AG09309 (cell line): Measurements from ENCODE around the gene TPRN.

Experiments
- DNase-seq: peaks from one replicate; pipeline ENCODE4 v3.0.0-alpha.2; 2010; ENCODE audit warnings: low read depth
- H3K4me3 ChIP-seq: 2 replicates; pipeline ENCODE4 v1.5.1; 2011; ENCODE audit warnings: mild to moderate bottlenecking, low read depth, low read length, moderate library complexity; ENCODE audit not compliant: control insufficient read depth
- TF ChIP-seq, protein P1 (sequence below): IDR thresholded peaks from 2 replicates; pipeline ENCODE4 v1.5.1; 2011; ENCODE audit warnings: mild to moderate bottlenecking, low read depth, low read length, inconsistent platforms; ENCODE audit not compliant: insufficient read depth, control insufficient read depth; ENCODE audit errors: missing control alignments

The TPRN gene

DNA sequence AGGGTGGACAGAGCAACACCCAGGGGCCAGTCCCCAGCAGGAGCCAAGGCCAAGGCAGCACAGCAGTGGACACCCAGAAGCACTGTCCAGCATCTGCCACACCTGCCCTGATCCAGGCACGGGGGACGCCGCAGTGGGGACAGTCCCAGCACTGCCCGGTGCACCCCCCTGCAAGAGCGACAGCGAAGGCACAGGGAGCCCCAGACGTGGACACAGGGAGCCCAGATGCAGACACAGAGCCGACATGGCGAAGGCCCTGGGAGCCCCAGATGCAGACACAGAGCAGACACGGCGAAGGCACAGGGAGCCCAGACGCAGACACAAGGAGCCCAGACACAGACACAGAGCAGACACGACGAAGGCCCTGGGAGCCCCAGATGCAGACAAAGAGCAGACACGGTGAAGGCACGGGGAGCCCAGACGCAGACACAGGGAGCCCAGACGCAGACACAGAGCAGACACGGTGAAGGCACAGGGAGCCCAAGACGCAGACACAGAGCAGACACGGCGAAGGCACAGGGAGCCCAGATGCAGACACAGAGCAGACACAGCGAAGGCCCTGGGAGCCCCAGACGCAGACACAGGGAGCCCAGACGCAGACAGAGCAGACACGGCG is 16.5 kb downstream of the TPRN start:
- DNase-seq, result no peak
- TF ChIP-seq, protein P1, sequence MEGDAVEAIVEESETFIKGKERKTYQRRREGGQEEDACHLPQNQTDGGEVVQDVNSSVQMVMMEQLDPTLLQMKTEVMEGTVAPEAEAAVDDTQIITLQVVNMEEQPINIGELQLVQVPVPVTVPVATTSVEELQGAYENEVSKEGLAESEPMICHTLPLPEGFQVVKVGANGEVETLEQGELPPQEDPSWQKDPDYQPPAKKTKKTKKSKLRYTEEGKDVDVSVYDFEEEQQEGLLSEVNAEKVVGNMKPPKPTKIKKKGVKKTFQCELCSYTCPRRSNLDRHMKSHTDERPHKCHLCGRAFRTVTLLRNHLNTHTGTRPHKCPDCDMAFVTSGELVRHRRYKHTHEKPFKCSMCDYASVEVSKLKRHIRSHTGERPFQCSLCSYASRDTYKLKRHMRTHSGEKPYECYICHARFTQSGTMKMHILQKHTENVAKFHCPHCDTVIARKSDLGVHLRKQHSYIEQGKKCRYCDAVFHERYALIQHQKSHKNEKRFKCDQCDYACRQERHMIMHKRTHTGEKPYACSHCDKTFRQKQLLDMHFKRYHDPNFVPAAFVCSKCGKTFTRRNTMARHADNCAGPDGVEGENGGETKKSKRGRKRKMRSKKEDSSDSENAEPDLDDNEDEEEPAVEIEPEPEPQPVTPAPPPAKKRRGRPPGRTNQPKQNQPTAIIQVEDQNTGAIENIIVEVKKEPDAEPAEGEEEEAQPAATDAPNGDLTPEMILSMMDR, result no peak
- no peak overlapping the region for H3K4me3 ChIP-seq

DNA sequence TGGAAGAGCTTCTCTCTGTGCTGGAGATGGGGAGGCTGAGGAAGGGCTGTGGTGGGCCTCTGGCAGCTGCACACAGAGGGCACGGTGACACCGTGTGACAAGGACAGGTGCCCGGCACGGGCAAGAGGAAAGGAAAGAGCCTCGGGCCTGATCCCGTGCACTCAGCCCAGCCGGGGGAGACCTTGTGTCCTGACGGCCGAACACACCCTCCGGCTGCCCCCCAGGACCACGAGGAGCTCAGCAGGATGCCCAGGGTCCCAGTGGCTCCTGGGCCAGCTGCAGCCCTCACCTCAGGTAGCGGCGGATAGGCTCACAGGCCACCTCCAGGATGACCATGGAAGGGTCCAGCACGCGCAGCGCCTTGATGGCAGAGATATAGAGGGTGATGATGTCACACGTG is 17.7 kb downstream of the TPRN start:
- no peak overlapping the region for H3K4me3 ChIP-seq
- TF ChIP-seq, protein P1, result no peak
- no peak for DNase-seq

DNA sequence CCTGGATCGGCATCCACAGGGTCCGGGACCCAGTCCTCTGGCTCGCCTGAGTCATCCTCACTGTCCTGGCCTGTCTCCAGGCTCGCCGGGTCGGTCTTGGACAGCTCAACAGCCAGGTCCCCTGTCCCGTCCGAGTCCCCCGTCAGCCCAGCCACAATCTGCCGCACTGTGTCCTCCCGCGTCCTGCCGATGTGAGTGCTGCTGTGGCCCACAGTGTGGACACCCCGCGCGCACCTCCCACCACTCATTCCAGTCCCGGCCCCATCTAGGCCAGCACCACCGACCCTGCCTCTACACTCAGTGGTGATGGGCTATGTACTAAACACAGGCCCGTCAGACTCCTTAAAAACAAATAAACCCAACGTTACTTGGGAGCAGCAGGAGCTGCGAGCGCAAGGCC is 18.9 kb downstream of the TPRN start:
- no peak overlapping the region for H3K4me3 ChIP-seq
- TF ChIP-seq, protein P1, result no peak
- no peak for DNase-seq

DNA sequence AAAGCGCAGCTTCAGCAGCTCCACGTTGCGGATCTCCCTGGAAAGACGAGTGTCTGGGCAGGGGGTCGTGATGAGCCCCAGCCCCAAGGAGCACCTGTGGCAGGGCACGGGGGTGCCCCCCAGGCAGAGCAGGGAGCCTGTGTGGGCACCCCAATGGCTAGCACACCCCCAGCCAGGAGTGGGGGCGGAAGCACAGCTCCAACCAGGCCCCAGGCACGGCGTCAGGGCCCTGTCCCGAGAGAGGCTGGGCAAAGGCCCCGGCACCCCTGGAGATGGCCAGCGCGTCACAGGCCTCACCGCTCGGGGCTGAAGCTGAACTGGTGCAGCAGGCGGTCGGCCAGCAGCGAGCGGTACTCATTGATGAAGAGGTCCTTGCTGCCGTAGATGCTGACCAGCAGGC is 20.1 kb downstream of the TPRN start:
- TF ChIP-seq, protein P1, result no peak
- no peak overlapping the region for H3K4me3 ChIP-seq
- DNase-seq, result no peak

DNA sequence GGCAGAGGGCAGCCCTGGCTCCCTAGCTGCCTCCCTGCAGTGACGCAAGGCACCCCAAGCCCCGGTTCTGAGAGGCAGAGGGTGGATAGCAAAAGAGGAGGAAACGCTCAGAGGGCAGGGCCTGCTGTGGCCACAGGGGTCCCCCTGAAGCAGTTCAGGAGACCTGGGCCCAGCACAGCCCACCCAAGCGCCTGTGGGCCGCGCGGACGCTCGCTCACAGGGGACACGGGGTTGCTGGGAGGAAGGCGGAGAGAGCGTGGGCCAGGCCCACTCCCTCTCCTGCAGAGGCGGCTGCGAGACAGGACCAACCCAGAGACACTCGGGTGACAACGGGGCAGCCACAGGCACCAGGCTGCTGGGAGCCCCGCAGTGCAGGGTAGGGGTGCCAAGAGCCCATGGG is 20.8 kb downstream of the TPRN start:
- TF ChIP-seq, protein P1, result no peak
- no peak for DNase-seq
- no peak overlapping the region for H3K4me3 ChIP-seq

DNA sequence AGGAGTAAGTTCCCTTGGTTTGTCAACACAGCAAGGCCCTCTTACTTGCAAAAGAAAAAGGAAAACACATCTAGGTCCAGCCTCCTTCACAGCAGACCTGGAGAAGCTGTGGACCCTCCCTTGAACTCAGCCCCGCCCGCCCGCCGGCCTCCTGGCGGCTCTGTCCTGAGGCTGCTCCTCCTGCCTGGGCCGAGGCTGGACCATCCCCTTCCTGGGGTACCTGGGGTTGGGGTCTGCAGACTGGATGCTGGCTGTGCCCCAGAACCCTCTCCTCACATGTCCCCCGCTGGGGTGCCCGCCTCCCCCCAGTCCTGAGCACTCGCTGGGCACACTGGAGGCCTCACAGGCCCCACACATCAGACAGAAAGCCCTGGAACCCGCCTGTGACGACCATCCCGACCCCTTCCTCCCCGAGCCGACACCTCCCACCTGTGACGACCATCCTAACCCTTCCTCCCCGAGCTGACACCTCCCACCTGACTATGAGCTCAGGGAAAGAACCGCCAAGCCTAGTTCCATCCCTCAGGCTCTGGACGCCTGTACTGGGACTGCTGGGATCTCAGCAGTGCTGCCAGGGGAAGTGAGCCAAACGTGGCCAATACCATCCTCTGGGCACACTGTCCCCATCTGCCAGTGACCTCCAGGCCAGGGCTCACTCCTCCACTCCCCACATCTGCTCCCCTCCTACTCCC is 21.5 kb downstream of the TPRN start:
- TF ChIP-seq, protein P1, result no peak
- no peak for DNase-seq
- H3K4me3 ChIP-seq, result no peak overlapping the region
